ENCODE results near the gene DARS2. TPM values are rescaled to one million over a fixed set of nuclear protein-coding genes. Genes with fewer than 3 reads are reported as not detected.

DARS2 gene
- 38.2 to 42.9 TPM (median 42.0 TPM) in 5 replicates for total RNA-seq (2022; extraction: Qiagen RNA extraction)

DNA sequence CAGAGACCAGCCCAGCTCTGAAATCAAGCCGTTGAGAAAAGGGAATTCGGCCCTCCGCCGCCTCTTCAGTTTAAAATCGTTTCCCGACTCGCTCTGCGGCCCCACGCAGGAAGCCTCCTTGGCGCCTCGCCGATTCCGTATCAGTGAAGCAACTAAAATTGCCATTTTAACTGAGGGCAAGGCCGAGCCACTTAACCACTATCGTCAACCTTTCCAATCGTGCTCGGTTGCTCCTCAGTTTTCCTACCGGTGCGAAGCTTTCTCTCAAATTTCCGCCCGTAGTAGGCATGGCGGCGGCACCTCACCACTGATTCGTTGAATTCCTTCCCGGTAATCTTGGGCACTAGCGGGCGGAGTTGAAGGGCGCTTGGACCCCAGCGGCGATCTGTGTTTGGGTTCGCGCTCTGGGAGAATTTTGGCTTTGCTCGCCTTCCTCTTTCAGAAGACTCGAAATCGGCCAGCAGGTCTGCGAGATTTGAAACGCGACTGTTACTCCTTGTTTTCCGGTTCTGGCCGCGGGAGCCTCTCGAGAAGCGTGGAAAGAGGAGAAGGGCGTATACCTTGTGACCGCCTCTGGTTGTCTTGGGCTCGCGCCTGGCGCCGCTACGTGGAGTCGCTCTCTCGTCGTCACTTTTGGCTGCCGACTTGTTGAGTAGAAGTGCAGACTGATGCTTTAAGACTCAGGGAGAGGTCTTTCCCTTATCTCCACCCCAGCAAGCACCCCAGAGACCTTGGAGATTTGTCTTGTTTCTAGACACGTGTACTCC is at the start of gene DARS2, which contains the start of gene CENPL:
TSS of gene DARS2 (plus strand) at position 359 of the 767 bp plus-strand sequence. CDS start 557 bp downstream, outside the sequence.
TSS of gene CENPL (minus strand) at position 569 of the 767 bp plus-strand sequence. CDS start 13,584 bp downstream, outside the sequence.

GRCh38 chr1:173867753-173868265 is 43.3 kb downstream of the DARS2 start, which contains the start of gene GAS5:
GAS5 (minus strand) TSS chr1:173867989.

DNA sequence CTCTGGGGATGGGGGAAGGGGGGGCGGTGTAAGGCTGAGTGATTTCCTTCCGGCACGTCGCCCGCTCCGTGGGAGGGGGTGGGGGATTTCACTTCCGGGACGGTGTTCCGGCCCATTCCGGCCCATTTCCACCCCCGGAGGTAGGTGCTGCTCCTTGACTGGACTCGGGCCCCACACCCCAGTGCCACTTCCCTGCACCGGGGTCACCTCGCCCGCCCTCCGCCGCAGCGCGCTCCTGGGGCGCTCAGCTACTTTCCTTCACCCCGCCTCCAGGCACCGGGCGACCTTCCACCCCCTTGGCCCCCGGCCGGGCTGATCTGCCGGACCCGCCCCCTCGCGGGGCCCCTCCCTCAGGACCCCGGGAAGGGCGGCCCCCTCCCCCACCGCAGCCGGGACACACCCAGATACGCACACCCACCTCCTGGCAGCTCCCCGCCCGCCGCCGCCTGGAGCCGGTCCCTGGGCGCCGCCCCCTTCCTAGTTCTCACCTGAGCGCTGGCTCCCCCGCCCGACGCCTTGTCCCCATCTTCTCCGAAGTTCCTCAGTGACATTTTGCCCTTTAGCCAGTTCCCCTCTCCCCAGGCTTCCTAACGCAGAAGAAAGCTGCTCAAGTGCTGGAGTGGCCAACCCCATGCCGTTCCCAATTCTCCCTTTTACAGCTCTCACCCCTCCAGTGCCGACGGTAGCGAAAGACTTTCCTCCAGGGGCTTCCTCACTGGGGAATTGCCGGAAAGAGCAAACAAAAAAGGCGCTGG is 44.0 kb downstream of the DARS2 start, which contains the start of gene ZBTB37:
TSS of gene ZBTB37 (plus strand) at position 115 of the 755 bp plus-strand sequence. CDS start 1,846 bp downstream, outside the sequence.

Other genes with a start within 250 kb of the DARS2 start
- gene SLC9C2, start 221.6 kb upstream of the DARS2 start, total RNA-seq (2022; extraction: Qiagen RNA extraction), result not detected in 5 replicates
- gene TEX50, start 189.3 kb upstream of the DARS2 start, total RNA-seq (2022; extraction: Qiagen RNA extraction), result not detected in 5 replicates
- gene ANKRD45, start 154.8 kb upstream of the DARS2 start, total RNA-seq (2022; extraction: Qiagen RNA extraction), result 0.08 to 0.15 TPM (median 0.10 TPM) in 5 replicates
- 11.1 to 13.5 TPM (median 12.4 TPM) in 5 replicates for gene KLHL20, start 109.7 kb upstream of the DARS2 start, total RNA-seq (2022; extraction: Qiagen RNA extraction)
- gene CENPL, start 210 bp downstream of the DARS2 start, total RNA-seq (2022; extraction: Qiagen RNA extraction), result 11.9 to 15.1 TPM (median 12.8 TPM) in 5 replicates
- gene GAS5, start 43.3 kb downstream of the DARS2 start, total RNA-seq (2022; extraction: Qiagen RNA extraction), result 273 to 346 TPM (median 286 TPM) in 5 replicates
- gene ZBTB37, start 43.7 kb downstream of the DARS2 start, total RNA-seq (2022; extraction: Qiagen RNA extraction), result 1.0 to 1.5 TPM (median 1.2 TPM) in 5 replicates
- not detected in 5 replicates for gene SERPINC1, start 92.7 kb downstream of the DARS2 start, total RNA-seq (2022; extraction: Qiagen RNA extraction)
- 4.6 to 6.5 TPM (median 5.6 TPM) in 5 replicates for gene RC3H1, start 197.7 kb downstream of the DARS2 start, total RNA-seq (2022; extraction: Qiagen RNA extraction)